Measurements from ENCODE around the gene VAMP1.

Gene VAMP1

GRCh38 chr12:6425590-6426531, 44.6 kb downstream of the VAMP1 start:
- TF ChIP-seq TAF1 (IDR thresholded peaks at IDR 0.05; ENCODE audit: borderline replicate concordance, insufficient read depth, low read length): no peak
- no peak for TF ChIP-seq REST (IDR thresholded peaks at IDR 0.05; ENCODE audit: insufficient read depth in 1 of 2, low read depth in 2 of 2, low read length in 2 of 2)
- TF ChIP-seq FOXP2 (optimal IDR thresholded peaks at IDR 0.05; ENCODE audit: borderline replicate concordance, extremely low read depth, extremely low read length, insufficient read depth): no peak
- no peak for TF ChIP-seq SIN3A (IDR thresholded peaks at IDR 0.05; ENCODE audit: borderline replicate concordance, insufficient read depth, low read length)
- no peak for TF ChIP-seq POLR2AphosphoS5 (IDR thresholded peaks at IDR 0.05; ENCODE audit: low read depth, low read length)

- TF ChIP-seq FOXP2 (optimal IDR thresholded peaks at IDR 0.05; ENCODE audit: borderline replicate concordance, extremely low read depth, extremely low read length, insufficient read depth) (no peak), SIN3A (IDR thresholded peaks at IDR 0.05; ENCODE audit: borderline replicate concordance, insufficient read depth, low read length) (no peak), POLR2AphosphoS5 (IDR thresholded peaks at IDR 0.05; ENCODE audit: low read depth, low read length) (no peak)
Measured at GRCh38 chr12:6424866-6425265, 45.6 kb downstream of the VAMP1 start.

GRCh38 chr12:6424008-6424347, 46.5 kb downstream of the VAMP1 start:
- TF ChIP-seq REST (IDR thresholded peaks at IDR 0.05; ENCODE audit: insufficient read depth in 1 of 2, low read depth in 2 of 2, low read length in 2 of 2) (no peak), SIN3A (IDR thresholded peaks at IDR 0.05; ENCODE audit: borderline replicate concordance, insufficient read depth, low read length) (no peak), POLR2AphosphoS5 (IDR thresholded peaks at IDR 0.05; ENCODE audit: low read depth, low read length) (no peak), TAF1 (IDR thresholded peaks at IDR 0.05; ENCODE audit: borderline replicate concordance, insufficient read depth, low read length) (no peak), FOXP2 (optimal IDR thresholded peaks at IDR 0.05; ENCODE audit: borderline replicate concordance, extremely low read depth, extremely low read length, insufficient read depth) (no peak)

- TF ChIP-seq TAF1 (IDR thresholded peaks at IDR 0.05; ENCODE audit: borderline replicate concordance, insufficient read depth, low read length) (peak; percentile 15; the same call in 1 of the 2 replicates), REST (IDR thresholded peaks at IDR 0.05; ENCODE audit: insufficient read depth in 1 of 2, low read depth in 2 of 2, low read length in 2 of 2) (no peak)
Measured at GRCh38 chr12:6423267-6424007, 47.0 kb downstream of the VAMP1 start.

- no peak for TF ChIP-seq TAF1 (IDR thresholded peaks at IDR 0.05; ENCODE audit: borderline replicate concordance, insufficient read depth, low read length)
- TF ChIP-seq FOXP2 (optimal IDR thresholded peaks at IDR 0.05; ENCODE audit: borderline replicate concordance, extremely low read depth, extremely low read length, insufficient read depth): no peak
- TF ChIP-seq SIN3A (IDR thresholded peaks at IDR 0.05; ENCODE audit: borderline replicate concordance, insufficient read depth, low read length): no peak
- TF ChIP-seq REST (IDR thresholded peaks at IDR 0.05; ENCODE audit: insufficient read depth in 1 of 2, low read depth in 2 of 2, low read length in 2 of 2): no peak
- no peak for TF ChIP-seq POLR2AphosphoS5 (IDR thresholded peaks at IDR 0.05; ENCODE audit: low read depth, low read length)
Measured at GRCh38 chr12:6420364-6420763, 50.1 kb downstream of the VAMP1 start.
